ENCODE results near the gene LENG1.

- TF ChIP-seq CTCF (IDR thresholded peaks at IDR 0.05 in 2 of 3, conservative IDR thresholded peaks at IDR 0.05 in 1 of 3; ENCODE audit: borderline replicate concordance in 1 of 3, insufficient read depth in 1 of 3, low read depth in 2 of 3, low read length in 2 of 3) (no peak), RAD21 (IDR thresholded peaks at IDR 0.05; ENCODE audit: low read depth) (no peak), POLR2A (IDR thresholded peaks at IDR 0.05; ENCODE audit: borderline replicate concordance, extremely low read depth, insufficient read depth, insufficient read length) (no peak), TCF7L2 (IDR thresholded peaks at IDR 0.05; ENCODE audit: borderline replicate concordance, extremely low read depth, insufficient read depth, insufficient read length) (no peak), SIN3A (IDR thresholded peaks at IDR 0.05; ENCODE audit: low read depth) (no peak), JUND (IDR thresholded peaks at IDR 0.05) (no peak), ZNF274 (IDR thresholded peaks at IDR 0.05; ENCODE audit: low read depth, low read length) (no peak), CEBPB (IDR thresholded peaks at IDR 0.05; ENCODE audit: low read depth) (no peak), MAX (IDR thresholded peaks at IDR 0.05) (no peak), POLR2AphosphoS5 (IDR thresholded peaks at IDR 0.05; ENCODE audit: low read depth, low read length) (no peak), YY1 (IDR thresholded peaks at IDR 0.05; ENCODE audit: extremely low read depth, insufficient replicate concordance, low read depth, low read length) (no peak), REST (IDR thresholded peaks at IDR 0.05; ENCODE audit: low read depth) (no peak), SP1 (IDR thresholded peaks at IDR 0.05; ENCODE audit: low read depth) (no peak), EGR1 (IDR thresholded peaks at IDR 0.05; ENCODE audit: low read depth) (no peak)
Measured at GRCh38 chr19:54107876-54108490, 51.5 kb downstream of the LENG1 start.

All from HCT116 (cell line).